Activated naive CD4-positive, alpha-beta T cell treated with anti-CD3 and anti-CD28 coated beads for 36 hours (primary cell): ENCODE results near the gene MFAP3. TPM values are rescaled to one million over a fixed set of nuclear protein-coding genes. Genes with fewer than 3 reads are reported as not detected.
A peak's percentile ranks its signal among the peaks of the same experiment; 100 is the strongest.
"Not testable (repeated sequence)": the region's sequence is repeated elsewhere in the genome, so short reads cannot be mapped to it uniquely, and the experiment has no call there.

Experiments
- CTCF ChIA-PET: fragments of 350-600 bp; sonication (Branson Sonifier 250); formaldehyde crosslinking; loops from one replicate; lab custom pipeline; 2021; ENCODE audit warnings: antibody characterized with exemption; lab: Charles Lee
- DNase-seq: peaks from one replicate; pipeline ENCODE4 v3.0.0-alpha.2; 2020
- H3K27ac Mint-ChIP-seq: one replicate; pipeline ENCODE4 v1.8.0; 2021; ENCODE audit warnings: mild to moderate bottlenecking, mixed read lengths
- H3K27me3 Mint-ChIP-seq: one replicate; pipeline ENCODE4 v1.8.0; 2021; ENCODE audit warnings: low read depth, mixed read lengths
- H3K36me3 Mint-ChIP-seq: one replicate; pipeline ENCODE4 v1.8.0; 2021; ENCODE audit warnings: low read depth, mixed read lengths
- H3K4me1 Mint-ChIP-seq: one replicate; pipeline ENCODE4 v1.8.0; 2021; ENCODE audit warnings: low read depth, mixed read lengths
- H3K4me3 Mint-ChIP-seq: one replicate; pipeline ENCODE4 v1.8.0; 2021; ENCODE audit warnings: mild to moderate bottlenecking, moderate library complexity, mixed read lengths
- H3K9me3 Mint-ChIP-seq: one replicate; pipeline ENCODE4 v1.8.0; 2021; ENCODE audit warnings: mixed read lengths
- intact Hi-C: fragments of 100-400 bp; cut with micrococcal nuclease; formaldehyde crosslinking; loops from one replicate; pipeline ENCODE4 v1.15.1; 2023
- total RNA-seq, 2 experiments: library from RNA; stranded (reverse); gene quantifications; one replicate each; pipeline ENCODE4 v1.2.3, GENCODE V29; 2021

Gene MFAP3
- total RNA-seq, 2 experiments from 2014 or later = 7.9 to 8.4 TPM

DNA sequence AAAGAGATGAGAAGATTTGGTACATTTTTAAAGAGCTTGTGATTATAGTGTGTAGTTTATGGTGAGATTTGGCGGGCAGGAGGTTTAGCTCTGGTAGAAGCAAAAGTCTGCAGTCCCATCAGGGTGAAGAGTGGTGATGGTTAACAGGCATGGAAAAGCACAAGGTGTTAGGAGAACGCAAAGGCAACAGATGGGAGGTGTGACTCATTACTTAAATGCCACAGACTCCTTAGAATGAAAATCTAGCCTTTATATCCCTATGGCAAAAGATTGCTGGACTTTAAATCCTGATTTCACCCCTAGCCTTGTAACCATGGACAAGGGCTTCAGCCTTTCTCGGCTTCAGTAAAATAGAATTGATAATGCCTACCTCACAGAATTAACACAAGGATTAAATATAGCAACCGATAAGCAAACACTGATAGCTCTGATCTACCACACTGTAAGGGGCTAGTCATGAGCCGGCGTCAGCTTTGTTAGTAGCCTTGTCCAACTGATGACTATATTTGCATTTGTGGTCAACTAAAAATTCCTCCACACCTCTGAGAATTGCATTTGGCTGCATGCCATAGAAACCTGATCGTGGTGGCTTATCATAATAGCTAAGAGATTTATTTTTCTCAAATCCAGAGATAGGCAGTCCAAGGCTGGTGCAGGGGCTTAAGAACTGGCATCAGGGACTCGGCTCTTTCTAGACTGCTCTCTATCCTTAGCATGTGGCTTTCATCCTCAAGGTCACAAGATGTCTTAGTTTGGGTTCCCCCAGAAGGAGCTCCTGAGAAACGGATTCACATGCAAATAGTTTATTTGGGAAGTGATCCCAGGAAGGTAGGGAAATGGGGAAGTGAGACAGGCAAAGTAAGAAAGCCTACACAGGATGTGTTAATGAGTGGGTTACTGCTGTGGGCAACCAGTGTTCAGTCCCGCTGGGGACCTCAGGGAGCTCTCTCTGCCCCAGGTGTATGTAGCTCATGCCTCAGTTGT lies 19.6 kb downstream of the MFAP3 start:
- Mint-ChIP-seq H3K36me3 (peaks cover 13% of the 10 kb centered on the region), H3K4me1 (peaks cover 7% of the 10 kb centered on the region), H3K4me3 (no peak overlapping the region), H3K27ac (no peak overlapping the region), H3K27me3 (no peaks in the 10 kb centered on the region), H3K9me3 (no peaks in the 10 kb centered on the region)
- intact Hi-C loops = no loop called here
- no peak for DNase-seq
- CTCF ChIA-PET = interaction anchor here (0.9 to 3.2 kb wide), 4 partner anchors 10 to 347 kb away, joined by 3 to 17 read pairs (median 4); no protein-coding TSS in a partner anchor

- Mint-ChIP-seq H3K27me3 (no peaks in the 10 kb centered on the region), H3K36me3 (peaks cover 8% of the 10 kb centered on the region), H3K9me3 (no peaks in the 10 kb centered on the region), H3K4me1 (peaks cover 7% of the 10 kb centered on the region), H3K4me3 (no peak overlapping the region), H3K27ac (no peak overlapping the region)
- CTCF ChIA-PET = interaction anchor here (1.2 to 3.2 kb wide), 2 partner anchors 10 to 14 kb away, joined by 5 to 17 read pairs; no protein-coding TSS in a partner anchor
- intact Hi-C loops = no loop called here
- no peak for DNase-seq
Observed at GRCh38 chr5:154059039-154059430, 20.3 kb downstream of the MFAP3 start.

GRCh38 chr5:154059583-154059982 lies 20.8 kb downstream of the MFAP3 start:
- H3K4me1 Mint-ChIP-seq = peaks cover 7% of the 10 kb centered on the region
- peaks cover 3% of the 10 kb centered on the region for H3K36me3 Mint-ChIP-seq
- no peak overlapping the region for H3K27ac Mint-ChIP-seq
- CTCF ChIA-PET = interaction anchor here (3.2 kb wide), 1 partner anchor 13 kb away, joined by 17 read pairs; no protein-coding TSS in a partner anchor
- H3K27me3 Mint-ChIP-seq = no peaks in the 10 kb centered on the region
- no peak for DNase-seq
- no peaks in the 10 kb centered on the region for H3K9me3 Mint-ChIP-seq
- no peak overlapping the region for H3K4me3 Mint-ChIP-seq
- intact Hi-C loops = no loop called here

- no peak for DNase-seq
- no peaks in the 10 kb centered on the region for H3K36me3 Mint-ChIP-seq
- peaks cover 7% of the 10 kb centered on the region for H3K4me1 Mint-ChIP-seq
- H3K4me3 Mint-ChIP-seq = no peak overlapping the region
- CTCF ChIA-PET = interaction anchor here (1.2 to 3.2 kb wide), 2 partner anchors 12 to 86 kb away, joined by 3 to 17 read pairs; no protein-coding TSS in a partner anchor
- intact Hi-C loops = no loop called here
- H3K9me3 Mint-ChIP-seq = no peaks in the 10 kb centered on the region
- no peaks in the 10 kb centered on the region for H3K27me3 Mint-ChIP-seq
- H3K27ac Mint-ChIP-seq = no peak overlapping the region
Observed at GRCh38 chr5:154060606-154061005, 21.8 kb downstream of the MFAP3 start.

DNA sequence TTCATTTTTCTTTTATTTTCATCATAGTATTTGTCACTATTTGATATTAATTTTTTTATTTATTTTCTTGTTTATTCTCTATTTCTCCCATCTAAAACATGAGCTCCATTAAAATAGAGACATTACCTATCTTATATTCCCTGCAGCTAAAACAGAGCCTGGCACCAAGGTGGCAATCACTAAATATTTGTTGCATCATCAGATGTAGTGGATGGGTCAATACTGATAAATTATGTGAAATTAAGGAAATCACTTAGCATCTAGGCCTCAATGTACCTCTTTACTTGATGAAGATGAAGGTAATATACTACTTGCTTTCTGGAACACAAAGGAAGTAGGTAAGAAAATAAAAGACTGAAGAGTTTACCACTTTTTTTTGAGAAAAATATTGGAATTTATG lies 24.6 kb downstream of the MFAP3 start:
- intact Hi-C loops = no loop called here
- Mint-ChIP-seq H3K27ac (no peak overlapping the region), H3K27me3 (no peaks in the 10 kb centered on the region), H3K4me1 (peaks cover 3% of the 10 kb centered on the region), H3K4me3 (no peak overlapping the region), H3K36me3 (no peaks in the 10 kb centered on the region), H3K9me3 (no peaks in the 10 kb centered on the region)
- CTCF ChIA-PET = interaction anchor here (2.3 kb wide), 1 partner anchor 9 kb away, joined by 11 read pairs; no protein-coding TSS in a partner anchor
- no peak for DNase-seq

GRCh38 chr5:154065971-154066370 lies 27.2 kb downstream of the MFAP3 start:
- intact Hi-C loops = no loop called here
- H3K36me3 Mint-ChIP-seq = no peaks in the 10 kb centered on the region
- no peak overlapping the region for H3K27ac Mint-ChIP-seq
- CTCF ChIA-PET = interaction anchor here (0.6 to 1.3 kb wide), 3 partner anchors 52 to 296 kb away, joined by 3 to 4 read pairs (median 4); no protein-coding TSS in a partner anchor
- DNase-seq = no peak
- no peak overlapping the region for H3K4me3 Mint-ChIP-seq
- no peaks in the 10 kb centered on the region for H3K4me1 Mint-ChIP-seq
- no peaks in the 10 kb centered on the region for H3K9me3 Mint-ChIP-seq
- H3K27me3 Mint-ChIP-seq = no peaks in the 10 kb centered on the region

GRCh38 chr5:154069854-154070253 lies 31.1 kb downstream of the MFAP3 start:
- H3K27ac Mint-ChIP-seq, H3K4me1 Mint-ChIP-seq, DNase-seq, H3K36me3 Mint-ChIP-seq, H3K4me3 Mint-ChIP-seq, H3K9me3 Mint-ChIP-seq, H3K27me3 Mint-ChIP-seq, intact Hi-C loops: not testable (repeated sequence)
- CTCF ChIA-PET = interaction anchor here (0.9 to 3.0 kb wide), 3 partner anchors 14 to 335 kb away, joined by 3 to 17 read pairs (median 4); no protein-coding TSS in a partner anchor

- Mint-ChIP-seq H3K4me1 (peaks cover 11% of the 10 kb centered on the region), H3K4me3 (no peak overlapping the region), H3K27me3 (no peaks in the 10 kb centered on the region), H3K9me3 (no peaks in the 10 kb centered on the region), H3K36me3 (no peaks in the 10 kb centered on the region), H3K27ac (no peak overlapping the region)
- CTCF ChIA-PET = interaction anchor here (0.6 to 5.4 kb wide), 51 partner anchors 8 to 644 kb away, joined by 3 to 113 read pairs (median 4); partner anchors contain the start of gene GALNT10
- DNase-seq = no peak
- intact Hi-C loops = loop anchor here (1.0 to 2.0 kb wide), 10 partner anchors 33 to 569 kb away; partner anchors contain the start of genes FAM114A2, MFAP3 and SAP30L
Observed at GRCh38 chr5:154071799-154072413, 33.1 kb downstream of the MFAP3 start.

DNA sequence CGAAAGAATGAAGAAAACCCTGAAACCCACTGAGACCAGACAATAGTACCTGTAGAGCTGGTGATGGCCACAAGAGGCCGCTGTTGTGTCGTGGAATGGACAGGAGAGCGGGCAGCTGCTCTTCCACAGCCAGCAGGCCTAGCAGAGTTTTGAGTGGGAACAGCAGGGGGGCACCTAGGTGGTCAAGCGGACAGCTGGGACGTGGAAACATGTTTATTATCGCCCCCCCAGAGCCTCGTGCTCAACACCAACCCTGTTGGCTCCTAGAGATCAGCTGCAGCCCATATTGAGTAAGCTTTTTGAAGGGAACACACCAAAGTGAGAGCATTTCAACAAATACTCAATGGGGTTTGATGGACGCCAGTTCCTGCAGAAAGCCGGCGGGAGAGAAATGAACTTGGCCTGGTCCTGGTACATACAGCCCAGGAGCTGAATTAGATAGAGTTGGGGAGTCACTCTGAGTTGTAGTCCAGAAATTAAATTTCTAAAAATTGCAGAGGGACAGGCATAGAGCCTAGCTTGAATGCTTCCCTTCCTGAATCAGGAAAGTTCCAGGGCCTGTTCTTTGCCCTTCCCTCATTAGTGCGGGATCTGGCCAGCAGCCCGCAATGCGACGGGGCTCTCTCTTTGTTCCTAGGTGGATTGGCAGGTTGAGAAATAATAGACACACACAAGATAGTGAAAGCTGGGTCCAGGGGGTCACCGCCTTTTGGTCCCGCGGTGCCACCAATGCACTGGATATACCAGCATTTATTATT lies 33.8 kb downstream of the MFAP3 start:
- Mint-ChIP-seq H3K9me3 (no peaks in the 10 kb centered on the region), H3K4me1 (peaks cover 11% of the 10 kb centered on the region), H3K4me3 (no peak overlapping the region), H3K36me3 (no peaks in the 10 kb centered on the region), H3K27me3 (no peaks in the 10 kb centered on the region), H3K27ac (no peak overlapping the region)
- intact Hi-C loops = loop anchor here (1.0 to 2.0 kb wide), 9 partner anchors 34 to 568 kb away; partner anchors contain the start of genes FAM114A2, MFAP3 and SAP30L
- DNase-seq = peak; percentile 91
- CTCF ChIA-PET = interaction anchor here (0.5 to 5.4 kb wide), 56 partner anchors 9 to 914 kb away, joined by 3 to 113 read pairs (median 4); partner anchors contain the start of gene GALNT10

DNA sequence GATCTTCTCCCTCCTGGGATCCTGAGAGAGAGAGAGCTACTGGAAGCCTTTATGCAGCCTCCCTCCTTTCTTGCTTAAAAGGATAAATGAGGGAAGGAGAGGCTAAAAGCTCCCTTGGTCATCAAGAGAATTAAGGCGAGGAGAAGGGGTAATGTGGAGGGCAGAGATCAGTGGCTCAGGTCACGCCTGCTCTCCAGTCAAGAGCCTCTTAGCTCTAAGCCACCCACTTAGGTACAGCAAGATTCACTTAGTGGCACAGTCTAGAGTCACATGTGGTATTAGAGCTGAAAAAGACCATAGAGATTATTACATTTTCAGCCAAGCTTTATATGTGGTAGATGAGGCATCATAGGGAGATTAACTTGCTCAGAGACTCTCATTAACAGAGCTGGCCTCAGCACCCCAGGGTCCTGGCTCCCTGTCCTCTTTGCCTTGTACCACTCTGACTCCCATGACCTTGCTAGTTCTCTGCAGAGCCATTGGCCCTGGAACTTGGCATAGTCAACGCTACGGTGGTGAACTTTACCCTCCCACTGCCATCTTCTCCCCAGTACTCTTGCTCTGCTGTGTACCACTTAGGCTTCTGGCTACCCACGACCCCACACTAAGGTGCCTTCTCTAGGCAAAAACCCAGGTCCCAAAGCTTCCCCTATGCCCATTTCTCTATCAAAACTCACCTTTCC lies 37.6 kb downstream of the MFAP3 start:
- peaks cover 11% of the 10 kb centered on the region for H3K4me1 Mint-ChIP-seq
- H3K27me3 Mint-ChIP-seq = no peaks in the 10 kb centered on the region
- DNase-seq = no peak
- H3K27ac Mint-ChIP-seq = no peak overlapping the region
- H3K36me3 Mint-ChIP-seq = no peaks in the 10 kb centered on the region
- no peaks in the 10 kb centered on the region for H3K9me3 Mint-ChIP-seq
- CTCF ChIA-PET = interaction anchor here (1.1 to 5.4 kb wide), 4 partner anchors 10 to 330 kb away, joined by 3 to 113 read pairs (median 4); no protein-coding TSS in a partner anchor
- intact Hi-C loops = no loop called here
- no peak overlapping the region for H3K4me3 Mint-ChIP-seq

GRCh38 chr5:154077696-154078095 lies 38.9 kb downstream of the MFAP3 start:
- H3K27me3 Mint-ChIP-seq = no peaks in the 10 kb centered on the region
- no peaks in the 10 kb centered on the region for H3K36me3 Mint-ChIP-seq
- DNase-seq = no peak
- no peak overlapping the region for H3K4me3 Mint-ChIP-seq
- peaks cover 9% of the 10 kb centered on the region for H3K4me1 Mint-ChIP-seq
- no peaks in the 10 kb centered on the region for H3K9me3 Mint-ChIP-seq
- CTCF ChIA-PET = interaction anchor here (1.5 kb wide), 1 partner anchor 328 kb away, joined by 5 read pairs; no protein-coding TSS in a partner anchor
- intact Hi-C loops = no loop called here
- H3K27ac Mint-ChIP-seq = no peak overlapping the region
